HCEC 1CT (cell line): ENCODE data around the gene KCTD1.
A peak's percentile ranks its signal among the peaks of the same experiment; 100 is the strongest.

Experiments used
- DNase-seq: peaks from one replicate; pipeline ENCODE4 v3.0.0-alpha.2; 2017

The KCTD1 gene

DNA sequence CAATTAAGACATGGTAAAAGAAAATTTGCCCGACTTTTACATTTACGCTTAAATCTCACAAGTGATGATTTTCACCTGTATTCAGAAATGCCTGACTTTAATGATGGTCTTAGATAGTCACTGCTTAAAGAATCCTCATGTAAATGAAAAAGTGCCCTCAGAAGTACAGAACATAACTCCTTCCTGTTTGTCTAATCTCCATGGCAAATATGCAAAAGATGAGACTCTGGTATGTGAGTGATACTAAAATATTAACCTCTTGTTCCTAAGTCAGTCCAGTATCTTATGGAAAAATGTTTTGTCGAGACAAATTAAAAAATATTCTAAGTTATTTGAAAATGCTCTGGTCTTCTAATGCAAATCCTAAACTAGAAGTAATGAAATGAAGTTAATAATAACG lies 29.2 kb downstream of the KCTD1 start:
- no peak for DNase-seq

DNA sequence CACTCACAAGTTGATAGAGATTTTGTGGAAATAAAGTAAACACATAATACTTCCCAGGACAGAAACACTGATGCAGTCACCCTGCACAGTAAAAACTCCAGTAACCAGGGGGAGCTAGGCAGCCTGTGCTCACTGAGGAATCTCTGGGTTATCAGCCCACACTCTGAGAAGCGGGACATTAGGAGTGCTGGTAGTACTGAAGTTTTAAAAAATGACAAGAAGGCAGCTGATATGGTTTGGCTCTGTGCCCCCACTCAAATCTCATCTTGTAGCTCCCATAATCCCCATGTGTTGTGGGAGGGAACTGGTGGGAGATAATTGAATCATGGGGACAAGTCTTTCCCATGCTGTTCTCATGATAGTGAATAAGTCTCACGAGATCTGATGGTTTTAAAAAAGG lies 31.4 kb downstream of the KCTD1 start:
- no peak for DNase-seq

DNA sequence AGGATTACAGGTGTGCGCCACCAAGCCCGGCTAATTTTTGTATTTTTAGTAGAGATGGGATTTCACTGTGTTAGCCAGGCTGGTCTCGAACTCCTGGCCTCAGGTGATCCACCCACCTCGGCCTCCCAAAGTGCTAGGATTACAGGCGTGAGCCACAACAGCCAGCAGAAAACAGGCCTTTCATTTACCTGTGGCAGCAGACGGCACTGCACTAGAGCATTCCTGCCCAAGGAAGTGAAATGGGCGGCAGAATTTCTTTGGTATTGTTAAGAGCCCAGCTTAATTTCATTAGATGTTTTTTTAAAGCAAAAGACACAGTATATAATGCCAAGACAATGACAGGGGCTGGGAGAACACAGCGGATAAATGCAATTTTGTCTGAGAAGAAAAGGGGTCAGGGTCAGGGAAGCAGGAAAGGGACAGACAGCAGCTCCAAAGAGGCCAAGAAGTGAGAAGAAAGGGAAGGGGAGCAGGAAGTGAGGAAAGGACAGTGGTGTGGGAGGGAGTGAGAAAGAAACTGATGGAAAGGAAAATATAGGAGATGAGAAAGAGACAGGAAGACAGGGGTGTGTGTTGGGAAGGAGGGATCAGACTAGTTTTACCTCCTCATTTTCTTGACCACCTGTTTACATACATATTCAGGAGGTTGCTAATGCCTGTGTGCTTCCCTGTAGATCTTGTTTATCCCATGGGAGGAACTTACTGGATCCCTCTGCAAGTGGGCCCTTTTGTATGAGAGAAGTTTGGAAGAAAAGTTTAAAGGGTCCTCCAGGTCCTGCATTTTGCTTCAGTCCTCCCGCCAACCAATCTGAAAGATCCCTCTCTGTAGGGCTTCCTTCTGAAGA lies 32.5 kb downstream of the KCTD1 start:
- DNase-seq: no peak

DNA sequence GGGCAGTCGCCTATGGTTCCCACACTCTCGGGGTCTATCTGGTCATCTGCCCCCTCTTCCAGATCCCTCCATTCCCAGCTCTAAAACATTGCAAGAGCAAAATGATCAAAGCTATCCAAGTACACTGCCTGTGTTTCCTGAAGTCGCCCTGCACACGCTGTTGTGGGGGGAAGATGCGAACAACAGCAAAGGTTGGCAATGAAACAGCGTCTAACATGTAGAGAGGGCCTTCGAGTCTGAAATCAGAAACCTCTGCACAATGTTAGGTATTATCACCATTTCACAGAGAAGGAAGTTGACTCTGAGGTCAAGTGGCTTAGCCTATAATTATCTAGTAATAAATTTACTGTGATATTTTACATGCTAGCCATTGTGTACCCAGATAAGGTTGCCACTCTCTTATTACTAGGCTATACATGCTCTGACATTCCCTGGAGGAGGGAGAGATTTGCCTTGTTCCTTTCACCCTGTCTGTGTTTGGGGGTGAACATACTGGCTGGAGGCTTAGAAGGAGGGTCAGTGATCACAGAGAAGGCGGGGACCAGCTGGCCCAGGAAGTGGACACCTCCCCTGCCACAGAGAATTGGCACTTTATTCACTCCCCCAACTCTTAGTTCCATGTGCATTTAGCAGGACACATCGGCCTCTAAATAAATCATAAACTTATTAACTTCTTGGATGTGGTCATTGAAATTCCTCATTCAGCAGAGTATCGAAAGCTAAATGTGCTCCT lies 36.8 kb downstream of the KCTD1 start:
- DNase-seq: no peak

DNA sequence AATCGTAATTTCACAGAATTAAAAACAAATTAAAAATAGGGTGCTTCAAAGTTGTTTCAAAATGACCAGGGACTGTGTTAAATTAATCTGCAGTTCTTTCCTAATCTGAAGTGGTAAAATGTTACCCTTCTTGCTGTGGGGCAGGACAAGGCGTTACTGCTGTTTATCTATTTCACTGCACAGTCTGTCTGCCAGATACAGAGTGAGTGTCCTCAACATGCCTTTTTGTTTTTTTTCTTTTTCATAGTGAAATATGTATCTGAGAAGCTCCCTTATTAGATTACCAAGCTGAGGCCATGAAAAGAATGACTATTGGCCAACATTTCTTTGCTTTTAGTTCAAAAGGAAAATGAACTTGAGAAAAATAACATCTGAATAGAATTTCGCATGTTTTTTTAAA lies 38.0 kb downstream of the KCTD1 start:
- no peak for DNase-seq

DNA sequence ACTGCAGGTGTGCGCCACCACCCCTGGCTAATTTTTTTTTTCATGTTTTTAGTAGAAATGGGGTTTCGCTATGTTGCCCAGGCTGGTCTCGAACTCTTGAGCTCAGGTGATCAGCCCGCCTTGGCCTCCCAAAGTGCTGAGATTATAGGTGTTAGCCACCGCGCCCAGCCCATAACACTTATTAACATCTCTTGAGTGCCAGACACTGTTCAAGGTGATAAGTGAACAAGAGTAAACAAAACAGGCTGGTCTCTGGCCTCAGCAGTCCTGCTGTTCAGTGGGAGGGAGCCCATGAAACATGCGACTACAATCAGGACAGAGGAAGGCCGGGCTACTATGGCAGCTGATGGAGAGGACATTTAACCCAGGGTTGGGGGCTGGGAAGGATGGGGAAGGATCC lies 42.3 kb downstream of the KCTD1 start:
- no peak for DNase-seq

DNA sequence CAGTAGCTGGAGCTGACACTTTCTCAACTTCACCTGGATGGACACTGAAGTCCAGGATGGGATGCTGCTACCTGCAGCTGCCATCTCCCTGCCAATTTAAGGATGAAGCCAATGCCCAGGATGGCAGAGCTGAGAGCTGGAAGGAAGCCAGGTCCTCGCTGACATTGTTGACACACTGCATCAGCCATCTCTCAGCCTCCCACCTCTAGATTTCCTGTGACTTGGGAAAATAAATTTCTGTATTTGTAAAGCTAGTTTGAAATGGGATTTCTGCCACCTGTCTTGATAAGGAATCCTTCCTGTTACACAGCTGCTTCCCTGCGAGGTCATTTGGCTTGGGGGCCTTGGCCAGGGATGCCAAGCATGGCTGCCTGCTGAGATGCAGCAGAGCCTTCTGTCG lies 43.5 kb downstream of the KCTD1 start:
- no peak for DNase-seq

DNA sequence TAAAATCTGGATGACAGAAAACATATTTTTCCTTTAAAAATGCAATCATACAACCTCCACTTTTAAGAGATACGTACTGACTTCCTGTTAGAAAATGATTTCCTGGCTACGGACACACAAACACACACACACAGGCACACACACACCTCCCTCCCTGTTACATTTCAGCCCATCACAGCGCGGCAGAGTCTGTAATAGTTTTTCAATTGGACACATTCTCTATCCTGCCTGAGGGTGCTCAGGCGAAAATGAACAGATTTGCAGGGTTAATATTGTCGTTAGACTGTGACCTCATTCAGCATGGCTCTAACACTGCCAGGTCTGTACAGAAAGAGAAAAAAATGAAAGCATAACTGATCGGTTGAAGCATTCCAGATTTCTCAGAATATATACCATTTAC lies 45.0 kb downstream of the KCTD1 start:
- no peak for DNase-seq

DNA sequence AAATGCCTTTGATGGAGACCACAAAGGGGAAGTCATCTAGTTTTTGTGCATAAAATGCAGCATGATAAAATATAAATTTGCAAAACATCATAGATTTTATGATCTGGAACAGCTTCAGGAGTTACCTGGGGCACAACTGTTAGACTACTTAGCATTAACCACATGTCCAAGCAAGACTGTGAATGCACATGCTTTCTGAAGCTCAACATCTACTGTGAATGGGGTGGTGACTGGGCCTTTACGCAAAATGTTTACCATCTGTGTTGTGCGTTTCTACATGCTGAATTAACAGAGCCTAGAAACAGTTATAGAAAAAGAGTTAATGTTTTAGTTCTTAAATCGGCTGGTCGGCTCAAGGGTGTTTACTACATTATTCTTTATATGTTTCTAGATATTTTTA lies 45.5 kb downstream of the KCTD1 start:
- no peak for DNase-seq

DNA sequence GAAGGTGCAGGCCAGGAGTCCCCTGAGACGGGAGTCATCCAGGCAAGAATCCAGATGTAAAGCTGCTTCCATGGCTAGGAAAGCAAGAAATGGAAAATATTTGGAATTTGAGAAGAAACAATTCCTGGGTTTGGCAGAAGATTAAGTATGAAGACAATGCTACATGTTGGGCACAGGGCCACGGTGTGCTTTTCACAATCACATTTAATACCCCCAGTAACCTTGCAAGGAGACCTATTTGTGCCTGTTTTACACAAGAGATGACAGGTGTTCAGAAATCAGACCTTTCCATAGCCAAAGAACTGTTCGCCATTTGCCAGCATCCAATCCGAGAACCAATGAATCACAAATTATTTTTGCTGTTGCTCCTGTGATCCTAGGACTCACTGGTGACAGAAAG lies 50.5 kb downstream of the KCTD1 start:
- no peak for DNase-seq

DNA sequence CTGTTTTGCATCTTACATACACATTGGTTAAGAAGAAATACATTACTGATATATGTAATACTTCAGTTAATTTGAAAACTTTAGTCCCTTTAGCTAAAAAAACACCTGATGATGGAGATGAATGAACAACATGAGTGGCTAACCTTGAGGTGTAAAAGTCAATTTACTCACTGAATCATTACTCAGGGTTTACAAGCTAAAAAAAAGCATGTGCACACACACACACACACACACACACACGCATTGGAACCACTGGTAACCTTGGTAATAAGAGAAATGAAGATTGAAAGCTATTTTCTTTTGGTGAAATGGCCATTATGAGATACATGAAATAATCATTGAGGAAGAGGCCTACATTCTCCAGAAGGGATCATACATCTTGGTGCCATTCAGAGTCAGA lies 51.8 kb downstream of the KCTD1 start:
- DNase-seq: no peak

DNA sequence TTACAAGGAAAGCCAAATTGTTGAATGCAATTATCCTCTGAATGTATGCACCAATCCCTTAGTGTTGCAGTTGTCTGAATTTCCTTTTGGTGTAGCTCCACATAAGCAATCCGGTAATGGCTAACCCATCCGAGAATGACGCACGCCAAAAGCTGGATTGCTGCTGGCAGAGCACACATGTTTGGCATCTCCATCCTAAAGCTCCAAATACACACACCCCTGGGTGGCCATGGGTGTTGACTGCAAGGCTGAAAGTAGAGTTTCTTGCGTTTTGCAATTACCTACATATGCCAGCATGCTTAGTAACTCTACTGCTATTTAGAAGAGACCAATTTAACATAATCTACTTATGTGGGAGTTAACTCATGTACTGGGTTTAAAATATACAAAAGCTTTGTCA lies 53.1 kb downstream of the KCTD1 start:
- no peak for DNase-seq

DNA sequence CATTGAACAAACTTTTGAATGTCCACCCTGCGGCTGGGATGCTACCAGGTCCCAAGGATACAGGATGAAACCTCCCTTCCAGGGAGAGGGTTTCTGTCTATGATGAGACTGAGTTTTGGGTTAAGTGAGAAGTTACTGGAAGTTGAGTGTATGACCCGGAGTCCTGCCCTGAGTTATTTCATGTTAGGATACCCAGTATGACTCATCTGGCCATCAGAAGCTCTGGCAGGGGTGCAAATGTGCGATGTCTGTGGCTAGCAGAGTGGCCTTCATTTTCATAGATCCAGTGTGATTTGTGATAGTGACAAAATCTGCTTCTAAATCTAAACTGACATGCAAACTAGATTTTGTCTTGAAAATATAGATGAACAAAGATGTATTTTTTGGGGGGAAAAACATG lies 55.3 kb downstream of the KCTD1 start:
- DNase-seq: peak; percentile 42

DNA sequence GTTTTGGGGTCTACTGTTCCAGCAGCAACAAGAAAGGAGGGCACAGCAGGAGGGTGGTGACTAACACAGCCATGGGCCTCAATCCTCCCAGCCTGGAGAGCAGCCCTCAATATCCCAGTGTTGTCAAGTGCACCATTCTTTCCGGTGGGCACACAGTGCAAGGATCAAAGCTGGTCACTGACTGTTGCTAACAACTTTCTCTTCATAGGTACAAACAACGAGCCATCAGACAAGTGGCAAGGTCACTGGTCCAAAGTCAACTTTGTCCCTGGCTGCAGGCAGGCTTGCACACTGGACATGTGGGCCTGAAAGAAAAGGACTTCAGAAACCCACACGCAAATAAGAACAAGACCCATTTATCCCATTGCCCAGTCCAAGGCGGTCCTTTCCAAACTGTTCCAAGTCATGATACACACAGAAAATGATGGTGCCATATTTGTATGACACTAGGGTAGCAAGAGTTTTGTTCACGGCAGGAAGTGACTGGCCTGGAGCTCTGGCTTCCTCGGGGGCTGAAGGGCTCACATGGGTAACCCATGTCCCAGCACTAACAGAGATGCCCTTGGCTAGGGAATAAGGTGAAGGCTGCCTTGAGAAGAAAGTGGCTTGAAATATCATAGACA lies 57.0 kb downstream of the KCTD1 start:
- DNase-seq: no peak

DNA sequence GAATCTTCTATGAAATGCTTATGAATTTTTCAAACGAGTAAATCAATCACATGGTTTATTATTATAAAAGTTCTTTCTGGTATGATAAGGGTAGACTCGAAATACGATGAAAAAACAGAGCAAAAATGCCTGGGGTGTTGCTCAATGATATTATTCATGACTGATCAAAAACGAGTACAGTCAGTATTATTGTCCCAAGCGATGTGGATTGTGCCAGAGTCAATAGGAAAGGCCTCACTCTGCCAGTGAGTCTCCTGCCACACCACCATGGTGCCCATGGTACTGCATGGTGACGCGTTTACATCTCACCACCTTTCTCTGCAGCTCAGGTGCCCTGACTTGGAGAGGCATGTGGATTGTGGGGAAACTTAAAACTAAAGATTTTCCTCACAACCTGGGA lies 58.5 kb downstream of the KCTD1 start:
- no peak for DNase-seq

DNA sequence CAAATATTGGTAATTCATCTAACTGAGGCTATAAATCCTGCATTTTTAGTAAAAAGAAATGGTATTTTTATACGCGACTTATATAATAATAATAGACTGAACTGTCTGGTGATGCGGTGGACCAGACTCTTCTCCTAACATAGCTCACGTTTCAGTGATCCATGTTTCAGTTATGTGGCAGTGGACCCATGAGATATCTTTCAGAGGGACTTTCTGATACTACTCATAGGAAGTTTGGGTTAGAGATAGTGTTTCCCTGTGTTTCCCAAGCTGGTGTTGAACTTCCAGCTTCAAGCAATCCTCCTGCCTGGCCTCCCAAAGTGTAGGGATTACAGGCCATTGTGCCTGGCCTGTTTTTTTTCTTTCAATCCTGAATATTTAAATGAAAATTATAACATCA lies 59.2 kb downstream of the KCTD1 start:
- DNase-seq: no peak

DNA sequence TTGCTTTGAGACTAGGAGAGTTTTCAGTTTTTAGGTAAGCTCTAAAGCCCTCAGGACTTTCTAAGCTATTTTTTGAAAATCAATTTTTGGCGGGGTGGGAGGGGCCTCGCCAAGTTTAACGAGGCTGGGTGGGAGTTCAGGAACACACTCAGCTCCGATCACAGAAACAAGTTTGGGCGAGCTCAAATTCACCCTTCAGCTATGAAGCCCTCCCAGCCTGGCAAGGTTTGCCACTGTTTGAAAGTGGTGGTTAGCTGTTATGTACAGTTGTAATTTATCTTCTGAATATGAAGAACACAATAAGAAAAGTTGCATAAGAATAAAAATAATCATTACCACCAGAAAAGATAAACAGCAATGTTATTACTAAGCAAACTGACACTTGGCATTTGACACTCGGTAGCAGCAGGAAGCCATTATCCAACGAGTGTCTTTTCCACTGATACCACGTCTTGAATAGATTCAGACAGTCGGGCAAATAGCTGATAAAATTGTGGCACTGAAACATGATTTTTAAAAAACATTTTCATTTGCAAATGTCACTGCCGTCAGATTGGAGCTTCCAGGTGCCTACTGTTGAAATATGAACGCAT lies 59.8 kb downstream of the KCTD1 start:
- no peak for DNase-seq

DNA sequence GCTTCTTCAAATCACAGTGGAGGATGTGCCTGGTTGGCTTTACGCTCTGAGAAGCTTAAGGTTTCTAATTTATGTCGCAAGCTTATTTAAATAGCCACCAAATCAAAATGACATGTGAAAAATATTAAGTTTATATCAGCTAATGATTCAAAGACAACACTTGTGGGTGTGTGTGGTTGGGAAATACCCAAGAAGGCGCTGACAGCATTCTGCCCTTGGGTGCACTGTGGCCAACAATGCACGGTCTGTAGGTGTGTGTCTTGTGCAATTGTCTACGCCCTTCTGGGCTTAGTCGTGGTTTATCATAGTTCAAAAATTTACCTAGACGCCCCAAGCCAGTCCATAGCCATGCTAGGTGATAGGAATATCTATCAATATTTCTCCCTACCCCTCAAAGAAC lies 60.9 kb downstream of the KCTD1 start:
- no peak for DNase-seq

DNA sequence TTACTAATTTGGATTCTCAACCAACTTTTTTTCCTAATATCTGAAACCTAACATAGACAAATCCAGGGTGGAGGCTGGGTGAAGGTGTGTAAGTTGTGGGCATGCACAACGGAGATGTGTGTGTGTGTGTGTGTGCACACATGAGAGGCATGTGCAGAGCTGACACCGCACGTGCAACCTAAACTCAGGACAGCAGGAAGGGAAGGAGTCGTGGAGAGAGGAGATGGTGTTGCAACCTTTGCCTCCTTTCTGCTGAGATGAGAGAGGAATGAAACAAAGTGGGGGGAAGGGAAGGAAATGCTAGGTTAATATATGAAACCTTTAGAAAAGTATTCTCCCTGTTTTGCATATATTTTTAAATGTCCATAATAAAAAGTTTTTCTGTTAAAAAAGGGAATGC lies 64.7 kb downstream of the KCTD1 start:
- no peak for DNase-seq

DNA sequence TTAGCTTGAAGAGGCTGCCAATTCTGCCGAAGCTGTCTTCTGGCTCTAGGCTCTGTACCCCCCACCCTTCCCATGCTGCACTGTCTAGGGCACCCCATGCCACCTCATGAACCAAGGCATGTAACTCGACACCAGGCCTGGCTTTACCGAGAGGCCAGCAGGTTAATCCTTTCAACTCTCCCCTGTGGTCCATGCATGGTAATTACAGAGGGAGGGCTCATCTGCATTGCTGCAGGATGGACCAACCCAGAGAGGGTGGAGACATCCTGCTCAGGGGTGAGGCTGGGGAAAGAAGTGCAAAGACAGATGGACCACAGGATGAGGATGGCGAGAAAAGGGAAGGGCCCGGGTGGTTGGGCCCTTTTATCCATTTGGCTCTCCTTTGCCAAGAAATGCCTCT lies 65.8 kb downstream of the KCTD1 start:
- DNase-seq: no peak

DNA sequence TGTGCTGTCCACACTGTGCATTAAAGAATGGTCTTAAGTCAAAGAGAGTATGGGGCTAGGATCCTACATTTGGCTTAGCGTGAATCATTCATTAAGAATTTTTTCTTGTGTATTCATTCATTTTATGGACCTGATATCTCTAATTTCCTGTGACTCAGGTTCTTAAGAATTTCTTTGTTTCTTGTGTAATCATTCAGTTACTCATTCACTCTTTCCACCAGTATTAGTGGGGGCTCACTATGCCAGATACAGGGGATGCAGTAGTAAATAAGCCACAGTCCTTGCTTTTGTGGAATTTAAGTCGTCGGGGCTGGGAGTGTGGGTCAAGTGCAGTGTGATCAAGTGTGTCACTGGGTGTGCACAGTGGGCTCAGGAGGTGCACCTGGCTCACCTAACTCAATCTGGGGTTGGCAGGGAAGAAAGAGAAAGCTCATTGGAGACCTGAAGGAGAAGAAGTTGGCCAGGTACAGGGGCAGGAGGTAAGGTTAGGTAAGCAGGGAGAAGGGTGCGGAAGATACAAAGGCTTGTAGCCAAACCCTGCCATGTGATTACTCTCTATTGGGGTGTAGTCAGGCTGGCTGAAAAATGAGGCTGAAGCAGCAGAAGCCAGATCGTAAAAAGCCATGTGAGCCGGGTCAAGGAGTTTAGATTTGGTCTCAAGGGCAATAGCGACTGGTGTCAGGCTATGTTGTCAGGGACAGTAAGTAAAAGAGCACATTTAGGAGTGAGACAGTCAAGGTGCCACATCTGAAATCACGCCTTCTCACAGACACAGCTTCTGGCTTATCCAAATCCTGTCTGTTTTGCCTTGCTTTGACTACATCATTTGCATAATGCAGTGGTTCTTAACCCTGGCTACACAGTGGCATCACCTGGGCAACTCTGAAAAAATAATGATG lies 67.2 kb downstream of the KCTD1 start:
- DNase-seq: peak; percentile 96

DNA sequence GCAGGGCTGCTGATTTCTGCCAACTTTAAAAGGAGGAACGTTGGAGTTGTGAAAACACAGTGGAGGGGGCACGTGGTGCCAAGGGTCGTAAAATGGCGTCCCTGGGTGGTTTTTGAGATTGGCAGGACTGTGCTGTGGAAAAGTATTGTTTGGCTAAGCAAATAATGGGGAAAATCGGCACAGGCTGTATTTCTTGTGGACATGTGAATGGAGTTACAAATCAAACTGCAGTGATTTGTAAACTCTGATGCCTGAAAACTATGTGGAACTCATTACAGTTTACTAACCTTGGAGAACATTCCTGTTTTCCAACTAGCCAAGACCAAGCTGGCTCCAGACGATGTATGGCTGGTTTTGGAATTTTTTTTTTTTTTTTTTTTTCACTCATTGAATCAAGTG lies 68.7 kb downstream of the KCTD1 start:
- no peak for DNase-seq
